Erythroblast (primary cell): Measurements from ENCODE around the gene ATP4A.

ENCODE experiments used
- DNase-seq, 2 experiments: peaks; one replicate each; lab custom pipeline; 2025; lab: John Stamatoyannopoulos, UW
- GATA1 ChIP-seq: IDR thresholded peaks from 2 replicates; pipeline ENCODE4 v1.6.1; 2011; ENCODE audit warnings: low read depth, mild to moderate bottlenecking, control low read depth, low read length, moderate library complexity
- POLR2A ChIP-seq: IDR thresholded peaks from 2 replicates; pipeline ENCODE4 v1.6.1; 2011; ENCODE audit warnings: mild to moderate bottlenecking, low read length

ATP4A gene

DNA sequence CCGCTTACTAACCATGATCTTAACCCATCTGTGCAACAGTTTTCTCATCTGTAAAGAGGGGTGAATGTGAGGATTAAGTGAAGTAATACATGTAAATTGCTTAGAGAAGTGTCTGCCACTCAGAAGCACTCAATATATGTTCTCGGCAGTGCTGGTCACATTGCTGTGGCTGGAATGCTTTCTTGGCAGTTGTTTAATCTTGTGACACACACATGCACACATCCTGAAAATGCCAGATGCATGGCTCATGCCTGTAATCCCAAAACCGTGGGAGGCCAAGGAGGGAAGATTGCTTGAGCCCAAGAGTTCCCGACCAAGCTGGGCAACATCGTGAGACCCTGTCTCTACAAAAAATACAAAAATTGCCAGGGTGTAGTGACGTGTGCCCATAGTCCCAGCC lies 45.1 kb downstream of the ATP4A start:
- no peak for TF ChIP-seq GATA1
- TF ChIP-seq POLR2A, result no peak
- no peak for DNase-seq

DNA sequence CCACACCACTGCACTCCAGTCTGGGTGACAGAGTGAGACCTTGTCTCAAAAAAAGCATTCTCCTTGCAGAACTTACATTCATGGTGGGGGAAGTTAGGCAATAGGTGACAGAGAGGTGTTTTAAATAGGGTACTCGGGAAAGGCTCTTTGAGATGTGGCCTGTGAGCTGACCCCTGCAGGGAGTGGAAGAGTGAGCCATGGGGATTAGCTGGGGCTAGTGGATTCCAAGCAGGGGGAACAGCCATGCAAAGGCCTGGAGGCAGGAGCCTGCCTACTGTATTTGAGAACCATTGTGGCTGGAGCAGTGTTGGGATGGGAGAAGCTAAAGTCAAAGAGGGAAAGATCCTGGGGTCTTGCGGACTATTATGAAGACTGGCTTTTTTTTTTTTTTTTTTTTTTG lies 46.1 kb downstream of the ATP4A start:
- no peak for TF ChIP-seq POLR2A
- TF ChIP-seq GATA1, result no peak
- no peak for DNase-seq

DNA sequence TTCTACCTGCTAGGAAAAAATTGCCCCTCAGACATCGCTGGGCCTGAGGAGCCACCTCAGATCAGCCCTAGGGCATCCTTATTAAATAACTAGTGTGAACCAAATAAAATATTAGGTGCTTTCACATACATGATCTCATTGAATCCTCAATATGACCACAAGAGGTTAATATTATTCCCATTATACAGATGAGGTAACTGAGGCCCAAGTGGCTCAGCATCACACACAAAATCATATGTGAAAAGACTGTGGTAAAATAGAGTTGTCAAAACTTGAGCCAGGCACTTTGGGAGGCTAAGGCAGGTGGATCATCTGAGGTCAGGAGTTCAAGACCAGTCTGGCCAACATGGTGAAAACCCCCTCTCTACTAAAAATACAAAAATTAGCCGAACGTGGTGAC lies 47.1 kb downstream of the ATP4A start:
- DNase-seq, result no peak
- TF ChIP-seq GATA1 (no peak), POLR2A (no peak)

DNA sequence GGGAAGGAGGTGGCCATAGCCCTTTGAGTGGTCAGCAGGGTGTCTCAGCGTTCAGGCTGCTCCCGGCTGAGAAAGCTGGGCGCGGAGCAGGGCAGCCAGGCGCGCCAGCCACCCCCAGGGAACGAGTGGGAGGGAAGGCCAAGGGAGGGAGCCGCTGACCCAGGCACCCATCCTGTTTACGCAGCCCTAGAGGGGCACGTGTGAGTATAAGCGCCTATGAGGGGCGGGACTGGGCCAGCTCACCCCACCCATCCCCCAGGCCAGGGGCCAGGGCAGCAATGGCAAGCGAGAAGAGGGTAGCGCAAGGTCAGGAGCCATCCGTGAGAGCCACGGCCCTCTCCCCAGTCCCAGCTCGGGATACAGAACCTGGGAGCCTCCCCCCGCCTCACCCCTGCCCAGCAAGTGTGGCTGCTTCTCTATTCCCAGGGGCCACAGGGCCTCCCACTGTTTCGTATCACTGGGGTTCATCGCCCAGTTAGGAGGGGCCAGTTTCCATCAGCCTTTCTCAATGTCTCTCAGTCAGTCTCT lies 49.1 kb downstream of the ATP4A start:
- no peak for DNase-seq
- TF ChIP-seq GATA1 (no peak), POLR2A (no peak)

DNA sequence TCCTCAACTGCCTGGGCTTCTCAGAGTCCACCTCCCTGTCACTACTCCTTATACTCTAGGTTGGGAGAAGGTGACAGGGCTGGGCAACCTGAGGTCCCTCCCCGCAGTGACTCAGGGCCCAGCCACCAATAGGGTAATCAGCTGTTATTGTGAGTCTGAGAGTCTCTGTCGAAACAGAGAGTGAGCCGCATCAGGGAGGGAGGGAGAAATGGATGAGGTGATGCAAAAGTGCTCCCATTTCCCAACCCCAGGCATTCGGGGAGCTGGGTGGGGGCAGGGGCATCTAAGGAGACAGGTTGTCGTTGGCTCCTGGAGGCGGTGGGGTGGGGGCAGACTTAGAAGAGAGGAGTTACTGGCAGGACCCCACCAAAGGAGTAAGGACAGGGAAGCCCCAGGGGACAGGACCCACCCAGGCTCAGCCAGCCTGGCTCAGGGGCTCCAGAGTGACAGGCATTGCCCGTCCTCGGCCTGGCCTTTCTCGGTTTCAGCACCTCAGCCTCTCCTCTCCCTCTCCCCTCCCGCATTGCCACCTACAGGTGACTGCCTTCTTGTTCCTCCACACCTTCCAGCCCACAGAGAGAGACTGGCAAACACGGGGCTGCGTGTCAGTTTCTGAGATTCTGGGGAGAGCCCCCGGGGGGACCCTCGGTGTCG lies 49.7 kb downstream of the ATP4A start, which contains the start of gene DMKN:
TSS of gene DMKN (minus strand) at position 22 of the 654 bp plus-strand sequence. CDS start 174 bp downstream, outside the sequence.
- TF ChIP-seq POLR2A (no peak), GATA1 (no peak)
- DNase-seq, result no peak

DNA sequence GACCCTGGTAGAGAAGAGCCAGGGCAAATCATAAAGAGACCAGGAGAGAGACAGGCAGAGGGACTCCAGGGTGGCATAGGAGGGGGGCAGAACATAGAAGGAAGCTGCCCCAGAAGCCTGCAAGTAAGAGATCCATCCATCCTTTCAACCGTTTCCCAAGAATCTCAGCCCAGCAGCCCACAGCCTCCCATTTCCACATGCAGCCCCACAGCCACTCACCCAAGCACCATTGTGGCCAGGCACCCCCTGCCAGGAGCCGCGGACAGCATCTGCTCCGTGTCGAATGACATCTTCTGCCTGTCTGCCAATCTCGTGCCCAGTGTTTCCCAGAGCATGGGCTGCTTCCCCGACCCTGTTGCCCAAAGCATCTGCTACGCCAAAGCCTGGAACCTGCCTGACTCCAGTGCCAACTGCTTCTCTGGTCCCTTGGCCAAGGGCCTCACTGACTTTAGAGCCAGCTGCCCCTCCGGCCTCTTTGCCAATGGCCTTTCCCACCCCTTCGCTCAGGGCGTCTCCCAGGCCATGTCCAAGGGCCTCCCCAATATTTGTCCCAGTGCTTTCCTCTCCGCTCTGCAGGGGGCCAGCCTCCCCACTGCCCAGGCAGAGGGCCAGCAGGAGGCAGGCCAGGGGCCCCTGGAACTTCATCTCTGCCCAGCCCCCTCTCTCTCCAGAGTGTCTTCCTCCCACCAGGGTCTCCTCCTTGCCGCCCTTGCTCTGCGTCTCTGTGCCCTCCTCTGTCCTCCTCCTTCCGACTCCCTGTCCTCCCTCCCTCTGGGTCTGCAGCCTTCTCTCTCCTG lies 50.4 kb downstream of the ATP4A start:
- TF ChIP-seq GATA1 (no peak), POLR2A (no peak)
- DNase-seq, result no peak

DNA sequence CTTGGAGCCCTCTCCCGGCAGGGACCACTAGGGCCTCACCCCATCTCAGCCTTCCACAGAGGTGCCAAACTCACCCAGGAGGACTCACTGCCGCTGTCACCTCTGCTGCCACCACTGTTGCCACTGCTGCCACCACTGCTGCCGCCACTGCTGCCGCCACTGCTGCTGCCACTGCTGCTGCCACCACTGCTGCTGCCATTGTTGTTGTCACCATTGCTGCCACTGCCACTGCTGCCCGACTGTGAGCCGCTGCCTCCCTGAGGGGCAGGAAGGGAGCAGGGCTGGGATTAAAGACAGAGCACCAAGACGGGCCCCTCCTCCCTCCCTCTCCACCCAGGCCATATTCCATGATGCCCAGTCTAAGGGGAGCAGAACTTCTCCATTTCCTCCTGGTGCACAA lies 52.1 kb downstream of the ATP4A start:
- no peak for TF ChIP-seq POLR2A
- TF ChIP-seq GATA1, result no peak
- DNase-seq, result no peak

DNA sequence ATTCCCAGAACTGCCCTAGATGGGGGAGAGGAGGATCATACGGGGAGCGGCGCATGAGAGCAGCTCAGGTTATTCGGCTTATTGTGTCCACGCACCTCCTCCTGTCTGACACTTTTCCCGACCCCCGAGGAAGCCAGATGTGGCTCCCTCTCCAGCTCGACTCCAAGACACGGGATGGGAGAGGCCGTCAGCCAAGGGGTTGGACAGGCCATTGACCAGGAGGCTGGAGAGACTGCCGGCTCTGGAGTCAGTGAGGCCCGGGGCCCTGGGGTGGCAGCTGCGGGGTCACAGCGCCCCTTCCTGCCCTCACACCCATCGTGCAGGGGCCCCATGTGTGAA lies 52.9 kb downstream of the ATP4A start:
- no peak for TF ChIP-seq GATA1
- no peak for TF ChIP-seq POLR2A
- DNase-seq, result no peak

DNA sequence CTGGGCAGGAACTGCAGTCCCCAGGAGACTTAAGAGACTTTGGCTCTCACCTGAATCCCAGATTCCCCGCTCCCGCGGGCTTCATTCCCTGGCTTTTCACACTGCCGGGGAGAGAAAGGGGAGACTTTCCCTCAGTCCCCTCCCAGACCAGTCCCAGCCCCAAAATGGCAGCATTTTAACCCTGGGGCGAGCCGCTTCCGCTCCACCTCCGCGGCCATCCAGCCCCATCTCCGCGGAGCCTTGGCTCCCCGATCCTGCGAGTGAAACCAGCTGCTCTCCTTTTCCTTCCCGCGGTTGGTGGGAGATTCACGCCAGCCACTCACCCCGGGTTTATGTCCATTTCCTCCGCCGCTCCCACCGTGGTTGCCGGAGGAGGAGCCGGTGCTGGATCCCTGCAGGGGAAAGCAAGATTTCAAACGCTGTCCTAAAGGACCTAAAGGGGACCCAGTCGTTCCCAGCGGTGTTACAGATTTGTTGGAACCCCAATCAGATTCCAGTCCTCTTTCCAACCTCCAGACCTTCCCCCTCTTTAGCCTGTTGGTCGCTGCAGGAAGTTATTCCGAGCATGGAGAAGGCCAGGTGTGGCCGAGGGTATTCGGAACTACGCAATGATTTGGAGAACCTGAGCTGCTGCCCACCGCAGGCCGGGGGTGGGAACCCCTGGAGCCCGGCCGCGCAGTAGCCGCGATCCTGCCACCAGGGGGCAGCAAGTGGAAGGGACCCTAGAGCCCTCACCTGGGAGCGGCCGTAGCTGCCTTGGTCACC lies 53.4 kb downstream of the ATP4A start:
- DNase-seq, result peak; percentile 40 to 74
- TF ChIP-seq GATA1 (no peak), POLR2A (no peak)

DNA sequence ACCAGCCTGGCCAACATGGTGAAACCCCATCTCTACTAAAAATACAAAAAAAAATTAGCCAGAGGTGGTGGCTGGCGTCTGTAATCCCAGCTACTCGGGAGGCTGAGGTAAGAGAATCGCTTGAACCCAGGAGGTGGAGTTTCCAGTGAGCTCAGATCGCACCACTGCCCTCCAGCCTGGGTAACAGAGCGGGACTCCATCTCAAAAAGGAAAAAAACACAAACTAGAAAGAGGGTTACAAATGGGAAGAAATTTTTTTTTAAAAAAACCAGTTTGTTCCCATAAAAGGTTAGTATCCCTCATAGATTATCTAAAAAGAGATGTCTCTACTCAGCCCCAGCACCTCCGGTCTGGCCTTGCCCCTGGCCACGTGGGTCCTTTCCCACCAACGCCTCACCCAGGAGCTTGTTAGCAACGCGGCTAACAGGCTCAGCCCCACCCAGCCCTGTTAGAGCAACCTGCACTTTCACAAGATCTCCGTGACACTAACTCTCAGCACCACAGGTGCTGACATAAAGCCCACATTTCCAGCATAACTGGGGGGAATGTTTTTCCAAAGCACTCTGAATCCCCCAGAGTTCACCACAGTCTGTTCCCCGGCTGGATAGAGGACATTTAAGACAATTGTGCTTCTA lies 54.3 kb downstream of the ATP4A start:
- no peak for TF ChIP-seq GATA1
- TF ChIP-seq POLR2A, result no peak
- DNase-seq, result no peak

DNA sequence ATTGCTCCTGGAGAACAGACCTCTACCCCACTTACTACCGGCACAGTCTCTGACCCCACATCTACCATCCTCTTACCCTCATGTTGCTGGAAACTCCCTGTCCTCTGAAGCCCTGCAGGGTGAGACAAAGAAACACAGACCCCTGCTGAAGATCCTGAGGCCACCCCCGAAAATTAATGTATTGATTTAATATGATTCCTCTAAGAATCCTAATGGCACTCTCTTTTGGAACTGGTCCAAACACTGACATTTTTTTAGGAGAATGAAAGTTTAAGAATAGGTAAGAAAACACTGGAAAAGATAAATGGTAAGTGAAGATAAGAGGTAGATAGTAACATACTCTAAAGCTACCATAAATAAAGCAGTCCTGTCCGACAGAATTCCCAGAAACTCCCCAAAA lies 55.3 kb downstream of the ATP4A start:
- DNase-seq, result no peak
- TF ChIP-seq POLR2A (no peak), GATA1 (no peak)

DNA sequence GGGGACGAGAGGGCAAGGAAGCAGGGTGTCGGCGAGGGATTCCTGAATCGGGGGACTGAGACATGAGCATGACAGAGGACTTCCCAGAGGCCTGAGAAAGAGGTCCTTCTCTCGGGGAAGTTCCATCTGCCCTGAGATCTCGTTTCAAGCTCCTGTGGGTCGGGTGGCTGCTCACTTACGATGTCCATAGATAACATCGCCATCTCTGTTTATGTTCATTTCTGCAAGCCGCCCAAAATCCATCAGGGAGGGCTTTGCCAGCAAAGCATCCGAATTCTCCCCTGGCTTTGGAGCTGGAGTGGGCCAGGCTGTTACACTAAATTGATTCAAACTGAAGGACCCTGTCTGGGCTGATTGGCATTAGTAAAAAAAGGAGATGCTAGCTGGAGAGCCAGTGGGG lies 55.9 kb downstream of the ATP4A start:
- DNase-seq, result no peak
- TF ChIP-seq GATA1, result no peak
- no peak for TF ChIP-seq POLR2A

DNA sequence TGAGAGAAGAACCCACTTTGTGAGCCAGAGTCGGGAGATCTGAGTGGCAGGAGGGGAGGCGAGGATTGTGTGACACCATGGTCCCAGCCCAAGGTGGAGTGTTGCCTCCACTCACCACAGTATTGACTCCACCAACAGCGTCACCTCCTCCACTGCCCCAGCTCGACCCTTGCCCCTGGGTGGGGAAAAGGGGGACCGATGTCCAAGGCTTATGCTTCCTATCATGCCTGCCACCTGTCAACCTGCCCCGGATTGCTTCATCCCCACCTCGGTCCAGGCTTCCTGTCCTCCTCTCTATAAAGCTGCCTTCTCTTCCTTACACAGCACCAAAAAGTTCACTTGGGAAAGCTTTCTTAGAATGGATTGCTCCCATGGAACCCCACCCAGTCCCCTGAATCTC lies 57.4 kb downstream of the ATP4A start:
- TF ChIP-seq GATA1 (no peak), POLR2A (no peak)
- no peak for DNase-seq

DNA sequence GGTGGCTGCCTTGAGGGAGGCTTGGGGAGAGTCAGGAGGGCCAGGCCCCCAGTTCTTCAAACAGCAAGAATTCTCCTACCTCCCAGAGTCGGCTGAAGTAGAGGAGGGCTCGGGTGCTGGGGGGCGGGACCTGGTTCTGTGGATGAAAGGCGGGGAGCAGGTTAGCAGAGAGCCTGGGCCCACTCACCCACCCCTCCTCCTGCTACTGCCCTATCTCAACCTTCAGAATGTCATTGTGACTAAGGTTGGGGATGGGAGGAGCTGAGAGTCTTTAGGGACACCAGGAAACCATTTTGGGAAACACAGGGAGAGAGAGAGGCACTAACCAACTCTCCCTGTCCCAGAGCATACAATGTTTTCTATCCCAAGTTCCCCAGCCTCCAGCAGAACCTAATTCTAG lies 60.7 kb downstream of the ATP4A start:
- no peak for TF ChIP-seq POLR2A
- no peak for TF ChIP-seq GATA1

More for the DNA sequence above, 60.7 kb downstream of the ATP4A start:
- no peak for DNase-seq
